Stimulated activated CD4-positive, alpha-beta T cell treated with anti-CD3 and anti-CD28 coated beads, Interleukin-1b, Interleukin-23, amount 100 ng/mL, for 24 hours (primary cell): ENCODE measurements around the gene ATP2A3.
A peak's percentile ranks its signal among the peaks of the same experiment; 100 is the strongest.

Experiments used
- DNase-seq, 4 experiments: peaks; one replicate each; pipeline ENCODE4 v3.0.0-alpha.2; 2020; ENCODE audit warnings: low read depth in 4 of 4, low spot score in 1 of 4

The ATP2A3 gene

DNA sequence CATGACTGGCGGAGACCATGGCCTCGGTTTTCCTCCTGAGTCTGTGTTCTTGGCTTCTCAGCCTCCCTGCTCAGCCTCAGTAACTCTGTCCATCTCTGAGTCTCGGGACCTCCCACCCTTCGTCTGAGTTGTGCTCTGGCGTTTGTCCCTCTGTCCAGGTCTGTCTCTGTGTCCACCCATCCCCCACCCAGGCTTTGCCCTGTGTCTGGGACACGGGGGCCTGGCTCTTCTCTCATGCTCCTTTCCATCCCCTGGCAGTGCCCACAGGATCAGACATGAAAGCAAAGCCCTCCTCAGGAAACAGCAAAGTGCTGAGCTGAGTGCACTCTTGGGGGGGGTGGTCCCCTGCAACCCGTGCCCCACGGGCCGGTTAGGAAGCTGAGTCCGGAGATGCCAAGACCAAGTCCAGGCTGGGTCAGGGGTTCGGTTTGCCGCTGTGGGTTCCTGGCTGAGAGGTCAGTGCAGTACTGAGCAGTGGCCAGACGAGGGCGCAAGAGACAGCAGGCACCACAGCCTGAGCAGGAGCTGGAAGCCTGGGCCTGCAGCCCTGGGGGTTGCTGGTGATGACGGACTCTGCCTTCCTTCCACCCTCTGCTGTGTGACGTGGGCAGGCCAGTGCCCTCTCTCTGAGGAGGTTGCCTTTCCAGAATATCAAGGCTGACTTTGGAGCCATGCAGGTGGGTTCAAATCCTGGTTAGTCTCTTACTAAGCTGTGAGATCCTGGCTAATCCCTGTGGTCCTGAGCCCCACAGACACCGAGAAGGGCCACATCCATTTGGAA lies 50.5 kb downstream of the ATP2A3 start:
- DNase-seq: peak; percentile 47 to 71 (median 66)

DNA sequence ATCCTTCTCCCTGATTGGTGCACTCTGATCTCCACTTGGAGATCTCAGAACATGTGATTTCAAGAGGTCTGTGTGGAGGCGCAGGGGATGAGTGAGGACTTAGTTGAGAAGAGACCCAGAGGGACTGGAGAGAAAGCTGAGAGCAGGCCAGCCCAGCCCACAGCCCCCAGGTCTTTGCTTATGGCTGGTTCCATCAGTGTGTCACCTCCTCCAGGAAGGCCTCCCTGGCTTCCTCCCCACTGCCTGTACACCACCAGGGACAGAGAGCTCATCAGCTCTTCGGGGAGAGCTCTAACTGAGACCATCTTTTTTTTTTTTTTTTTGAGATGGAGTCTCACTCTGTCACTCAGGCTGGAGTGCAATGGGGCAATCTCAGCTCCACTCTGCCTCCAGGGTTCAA lies 51.4 kb downstream of the ATP2A3 start:
- no peak for DNase-seq

DNA sequence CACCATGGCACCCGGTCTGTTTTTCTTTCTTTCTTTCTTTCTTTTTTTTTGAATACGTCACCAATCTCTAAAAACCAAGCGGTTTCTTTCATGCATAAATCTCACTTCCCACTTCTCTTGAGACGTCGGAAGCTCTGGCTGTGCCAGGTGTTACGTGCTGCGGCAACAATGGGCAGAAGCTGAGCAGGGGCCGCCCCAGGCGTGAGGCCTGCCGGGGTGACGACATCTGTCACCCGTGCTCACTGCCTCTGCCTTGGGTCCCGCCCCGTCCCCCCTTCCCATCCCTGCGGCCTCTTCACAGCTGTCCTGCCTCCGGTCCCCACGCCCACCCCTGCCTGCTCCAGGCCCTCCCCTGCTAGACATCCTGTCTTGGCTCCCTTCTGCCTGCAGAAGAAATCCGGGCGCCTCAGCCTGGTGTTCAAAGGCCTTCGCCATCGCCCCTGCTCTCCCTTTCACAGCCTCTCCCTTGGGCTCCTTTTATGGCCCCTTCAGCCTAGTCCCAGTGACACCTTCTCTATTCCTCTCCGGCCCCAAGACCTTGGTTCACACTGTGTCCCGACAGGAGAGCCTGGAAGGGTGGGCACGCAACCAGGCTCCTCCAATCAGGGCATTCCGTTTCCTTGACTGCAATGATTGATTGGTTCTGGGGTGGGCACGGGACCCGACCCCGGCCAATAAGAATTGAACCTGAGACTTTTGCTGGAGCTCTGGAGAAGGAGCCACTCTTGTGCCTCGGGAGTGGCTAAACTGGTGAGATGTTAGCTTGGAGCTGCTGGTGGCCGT lies 52.8 kb downstream of the ATP2A3 start:
- DNase-seq: peak; percentile 23 to 65 (median 38)

DNA sequence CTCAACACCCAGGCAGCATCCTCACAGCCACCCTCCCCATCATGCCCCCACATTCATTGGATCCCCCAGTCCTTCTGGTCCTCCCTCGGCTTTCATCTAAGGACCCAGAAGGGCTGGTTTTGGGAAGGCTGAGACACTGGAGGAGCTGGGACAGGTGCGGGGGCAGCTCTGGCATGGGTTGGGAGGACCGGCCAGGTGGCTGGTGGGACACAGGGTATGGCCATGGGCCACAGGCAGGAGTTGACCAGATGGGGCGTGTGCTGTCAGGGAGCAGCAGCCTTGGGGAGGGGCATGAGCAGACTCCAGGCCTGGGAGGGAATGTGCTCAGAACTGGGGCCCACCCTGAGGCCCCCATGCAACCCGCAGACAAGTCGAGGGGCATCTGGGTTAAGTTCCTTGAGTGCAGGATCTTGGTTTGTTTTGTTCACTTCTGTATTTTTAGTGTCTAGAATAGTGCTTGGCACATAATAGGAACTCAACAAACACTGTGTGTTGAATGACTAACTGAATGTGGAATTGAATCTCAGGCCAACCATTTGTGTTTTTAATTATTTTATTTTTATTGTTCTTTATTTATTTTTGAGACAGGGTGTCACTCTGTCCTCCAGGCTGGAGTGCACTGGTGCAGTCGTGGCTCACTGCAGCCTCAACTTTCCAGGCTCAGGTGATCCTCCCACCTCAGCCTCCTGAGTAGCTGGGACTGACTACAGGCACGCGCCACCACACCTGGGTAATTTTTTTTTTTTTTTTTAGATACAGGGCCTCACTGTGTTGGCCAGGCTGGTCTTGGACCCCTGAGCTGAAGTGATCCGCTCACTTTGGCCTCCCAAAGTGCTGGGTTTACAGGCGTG lies 53.6 kb downstream of the ATP2A3 start:
- DNase-seq: no peak

DNA sequence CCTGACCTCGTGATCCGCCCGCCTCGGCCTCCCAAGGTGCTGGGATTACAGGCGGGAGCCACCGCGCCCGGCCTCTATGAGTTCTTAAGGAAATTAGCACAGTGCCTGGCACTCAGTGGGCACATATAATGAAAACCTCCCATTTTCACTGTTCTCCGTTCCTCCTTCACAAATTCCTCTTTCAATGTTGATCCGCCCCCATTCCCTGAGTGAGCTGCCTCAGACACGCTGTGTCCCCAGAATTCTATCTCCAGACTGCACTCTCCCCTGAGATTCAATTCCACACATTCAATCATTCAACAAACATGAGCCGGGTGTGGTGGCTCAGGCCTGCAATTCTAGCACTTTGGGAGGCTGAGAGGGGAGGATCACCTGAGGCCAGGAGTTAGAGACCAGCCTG lies 55.0 kb downstream of the ATP2A3 start:
- DNase-seq: no peak

DNA sequence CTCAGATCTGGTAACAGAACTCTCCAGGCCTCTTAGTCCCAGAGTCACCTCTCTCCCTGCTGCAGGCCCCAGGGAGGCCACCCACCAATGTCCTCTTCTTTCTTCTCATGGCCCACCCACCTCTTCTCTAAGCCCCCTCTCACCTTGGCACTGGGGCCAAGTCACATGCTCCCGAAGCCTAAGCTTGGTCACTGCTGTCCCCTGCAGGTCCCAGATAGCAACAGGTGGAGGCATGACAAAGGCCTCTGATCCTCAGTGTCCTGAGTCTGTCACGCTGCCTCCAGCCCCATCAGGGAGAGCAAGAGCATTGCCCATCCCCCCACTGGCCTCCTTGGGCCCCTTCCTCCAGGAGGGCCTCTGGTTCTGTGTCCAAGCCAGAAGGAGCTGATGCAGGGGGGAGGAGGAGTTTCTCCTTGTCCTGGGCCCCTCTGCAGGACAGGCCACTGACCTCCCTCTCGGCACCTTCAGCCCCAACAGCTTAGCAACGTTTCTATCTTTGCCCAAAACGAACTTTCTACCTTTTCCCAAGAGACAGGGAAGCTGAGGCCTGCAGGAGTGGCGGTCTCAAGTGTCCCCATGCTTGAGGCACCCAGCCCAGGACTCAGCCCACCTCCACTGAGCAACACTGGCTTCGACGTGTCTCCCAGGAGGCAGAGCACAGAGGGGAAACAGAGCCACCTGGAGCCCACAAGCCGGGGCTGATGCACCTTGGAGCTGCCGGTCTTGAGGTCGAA lies 56.6 kb downstream of the ATP2A3 start:
- DNase-seq: no peak

DNA sequence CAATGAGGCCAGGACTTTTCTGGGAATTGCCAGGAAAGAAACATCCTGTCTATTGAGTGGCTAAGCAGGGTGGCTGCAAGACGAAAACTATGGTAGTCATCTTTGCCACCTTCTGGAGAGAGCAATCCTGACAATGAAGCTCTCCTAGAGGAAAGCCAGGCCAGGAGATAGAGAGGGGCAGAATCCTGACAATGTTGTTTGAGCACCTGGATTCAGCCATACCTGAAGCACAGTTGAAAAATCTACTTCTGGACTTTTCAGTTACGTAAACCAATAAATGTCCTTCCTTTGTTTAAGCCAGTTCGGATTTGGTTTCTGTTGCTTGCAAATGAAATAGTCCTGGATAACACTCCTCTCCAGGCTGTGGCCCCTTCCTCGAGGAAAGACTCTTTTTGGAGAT lies 57.4 kb downstream of the ATP2A3 start:
- no peak for DNase-seq

DNA sequence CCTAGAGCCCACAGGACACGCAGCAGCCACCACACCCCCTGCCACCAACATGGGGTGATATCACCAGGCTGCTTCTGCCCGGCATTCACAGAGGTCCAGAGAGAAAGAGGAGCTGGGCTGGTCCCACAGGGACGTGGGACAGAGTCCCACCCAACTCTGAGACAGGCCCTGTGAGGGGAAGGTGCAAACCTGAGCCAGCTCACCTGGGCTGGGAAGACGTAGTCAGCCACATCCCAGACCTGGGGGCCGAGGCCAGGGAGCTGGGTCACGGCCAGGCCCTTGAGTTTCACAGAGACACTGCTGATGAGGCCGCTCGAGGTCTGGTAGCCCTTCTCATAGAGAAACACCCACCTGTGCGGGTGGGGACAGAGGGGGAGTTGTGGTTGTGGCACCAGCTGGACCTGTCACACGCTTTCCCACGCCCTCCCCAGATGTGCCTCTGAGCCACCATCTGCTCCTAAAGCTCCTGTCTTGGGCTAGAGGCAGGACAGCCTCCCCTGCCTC lies 59.2 kb downstream of the ATP2A3 start:
- no peak for DNase-seq

DNA sequence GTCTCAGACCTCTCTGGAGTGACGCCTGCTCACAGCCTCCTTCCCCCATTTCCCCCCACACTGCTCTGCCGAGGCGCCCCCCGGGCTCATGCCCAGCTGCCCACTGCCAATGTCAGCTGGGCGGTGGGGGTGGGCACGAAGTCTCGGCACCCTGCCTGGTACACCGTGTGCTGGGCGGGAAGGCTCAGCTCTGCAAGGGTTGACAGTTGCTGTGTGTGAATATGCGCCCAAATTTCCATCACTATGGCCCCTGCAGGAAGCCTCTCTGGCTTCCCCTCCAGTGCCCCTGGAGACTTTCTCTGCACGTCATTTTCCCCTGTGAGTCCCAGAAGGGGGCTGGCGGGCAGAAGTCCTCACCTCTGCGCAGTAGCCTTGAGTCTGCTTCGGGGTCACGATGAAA lies 59.7 kb downstream of the ATP2A3 start:
- DNase-seq: no peak

DNA sequence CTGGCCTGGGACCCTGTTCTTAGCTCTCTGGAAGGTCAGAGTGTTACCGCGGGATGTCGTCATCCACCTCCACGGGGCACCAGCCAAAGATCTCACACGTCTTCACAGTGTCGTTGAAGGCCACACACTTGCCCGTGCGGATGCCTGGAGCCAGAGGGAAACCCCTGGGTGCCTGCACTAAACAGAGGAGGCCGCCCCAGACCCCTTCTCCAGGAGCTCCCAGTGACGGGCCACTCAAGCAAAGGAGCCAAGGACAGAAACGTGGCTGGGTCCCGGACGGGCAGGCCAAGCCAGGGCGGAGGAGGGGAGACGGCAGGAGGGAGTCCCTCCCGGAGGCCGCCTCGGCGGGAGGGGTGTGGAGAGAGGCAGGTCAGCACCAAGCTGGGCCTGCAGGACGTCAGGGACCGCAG lies 60.4 kb downstream of the ATP2A3 start:
- no peak for DNase-seq

DNA sequence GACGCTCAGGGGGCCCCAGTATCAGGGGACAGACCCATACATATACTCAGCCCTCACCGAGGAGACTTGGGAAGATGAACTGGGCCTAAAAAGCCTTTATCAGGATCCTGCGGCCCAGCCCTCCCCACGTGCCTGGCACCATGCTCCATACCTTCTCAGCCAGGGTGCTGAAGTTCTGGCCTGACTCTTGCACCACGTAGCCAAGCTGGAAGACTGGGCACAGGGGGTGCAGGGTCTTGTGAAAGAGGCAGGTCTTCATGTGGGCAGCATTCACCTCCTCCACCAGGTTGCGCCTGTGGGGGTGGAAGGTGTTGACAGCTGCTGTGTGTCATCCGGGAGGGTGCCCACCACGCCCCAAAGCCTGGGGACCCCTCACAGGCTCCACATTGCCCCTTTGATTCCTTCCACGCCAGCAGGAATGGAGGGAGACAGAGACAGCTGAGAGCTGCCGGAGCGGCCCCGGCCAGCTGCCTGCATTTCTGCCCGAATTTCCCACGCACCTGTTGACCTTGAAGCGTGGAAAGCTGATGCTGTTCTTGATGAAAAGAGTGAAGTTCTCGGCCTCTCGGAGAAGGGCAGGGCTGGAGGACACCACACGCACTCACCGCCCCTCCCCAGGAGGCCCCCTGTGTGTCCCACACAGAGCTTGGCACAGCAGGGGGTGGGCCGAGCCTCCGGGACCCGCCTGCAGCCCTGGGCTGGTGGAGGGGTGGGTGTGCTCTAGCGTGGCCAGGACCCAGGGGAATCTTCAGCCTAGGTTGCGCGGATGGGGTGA lies 61.0 kb downstream of the ATP2A3 start:
- DNase-seq: no peak

DNA sequence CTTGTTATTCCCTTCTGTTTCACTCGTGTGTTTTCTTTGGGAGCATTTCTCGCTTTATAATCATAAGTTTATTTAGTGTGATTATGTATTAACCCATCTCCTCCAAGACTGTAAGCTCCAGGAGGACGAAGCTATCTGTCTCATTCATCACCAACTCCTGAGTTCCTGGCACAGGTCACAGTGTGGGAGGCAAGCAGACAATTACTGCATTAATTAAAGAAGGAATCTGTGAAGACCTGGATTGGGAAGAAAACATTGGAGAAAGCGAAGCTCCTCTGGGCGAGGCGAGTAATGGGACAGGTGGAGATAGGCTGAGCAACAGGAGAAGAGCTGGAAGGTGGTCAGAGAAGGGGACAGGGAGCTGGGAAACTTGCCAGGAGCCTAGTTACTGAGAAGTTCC lies 63.6 kb downstream of the ATP2A3 start:
- DNase-seq: no peak

DNA sequence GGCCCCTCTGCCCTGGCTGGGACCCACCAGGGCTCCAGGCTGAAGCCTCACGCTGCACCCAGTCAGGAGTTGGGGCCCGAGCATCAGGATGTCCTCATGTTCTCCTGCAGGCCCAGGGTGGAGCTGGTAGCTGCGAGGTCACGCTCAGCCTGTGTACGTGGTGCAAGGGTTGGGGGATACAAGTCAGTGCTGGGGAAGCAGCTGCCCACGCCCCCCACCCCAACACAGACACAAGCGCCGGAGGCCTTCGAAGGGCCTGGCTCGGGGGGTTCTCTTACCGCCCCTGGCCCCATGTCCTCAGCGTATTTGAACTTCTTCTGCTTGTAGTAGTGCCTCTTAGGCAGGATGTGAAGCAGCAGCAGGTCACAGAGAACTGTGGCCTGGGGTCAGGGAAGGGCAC lies 66.5 kb downstream of the ATP2A3 start:
- DNase-seq: no peak

DNA sequence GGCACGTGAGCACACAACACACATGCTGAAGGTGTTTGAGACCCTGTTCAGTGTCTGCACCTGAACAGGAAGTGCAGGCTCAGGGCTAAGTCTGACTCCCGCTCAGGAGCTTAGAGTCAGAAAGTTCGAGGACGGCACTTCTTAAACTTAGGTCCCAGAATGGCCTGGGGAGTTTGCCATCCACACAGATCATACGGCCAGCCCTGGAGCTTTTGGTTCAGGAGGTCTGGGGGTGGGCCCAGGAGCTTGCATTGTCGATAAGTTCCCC lies 67.3 kb downstream of the ATP2A3 start:
- DNase-seq: no peak

DNA sequence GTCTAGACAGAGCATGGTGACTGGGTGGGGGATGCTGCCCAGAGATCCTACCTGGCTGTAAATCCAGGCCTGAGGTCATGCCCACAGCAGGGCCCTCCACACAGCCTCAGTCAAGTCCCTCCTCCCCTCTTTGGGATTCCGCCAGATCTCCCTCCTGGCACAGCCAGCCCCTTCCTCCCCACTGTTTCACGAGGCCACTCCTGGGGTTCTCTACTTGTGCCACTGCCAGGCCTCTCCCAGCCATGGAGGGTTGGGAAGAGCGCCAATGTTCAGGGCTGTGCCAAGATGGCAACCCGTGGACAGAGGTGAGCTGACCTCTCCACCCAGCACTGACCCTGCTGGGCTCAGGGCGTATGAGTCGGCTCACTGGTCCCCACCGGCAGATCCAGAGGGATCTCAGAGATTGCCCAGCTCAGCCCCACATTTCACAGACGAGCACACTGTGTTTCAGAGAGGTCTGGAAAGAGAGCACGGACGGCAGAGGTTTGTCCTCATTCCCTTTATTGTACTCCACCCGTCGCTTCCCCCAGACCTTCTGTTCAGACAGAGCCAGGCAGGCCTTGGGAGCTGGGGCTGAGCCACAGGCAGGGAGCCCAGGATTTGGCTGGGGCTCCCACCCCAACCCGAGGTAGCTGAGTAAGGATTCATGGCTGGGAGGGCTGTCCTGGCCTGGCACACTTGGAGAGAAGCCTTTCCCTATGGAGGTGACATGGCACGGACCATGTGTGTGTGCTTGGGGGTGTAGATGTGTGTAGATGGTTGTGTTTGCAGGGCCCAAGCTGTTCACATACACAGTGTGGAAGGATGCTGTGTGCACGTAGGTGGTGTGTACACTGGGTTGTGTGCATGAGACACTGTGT lies 67.9 kb downstream of the ATP2A3 start:
- DNase-seq: no peak

DNA sequence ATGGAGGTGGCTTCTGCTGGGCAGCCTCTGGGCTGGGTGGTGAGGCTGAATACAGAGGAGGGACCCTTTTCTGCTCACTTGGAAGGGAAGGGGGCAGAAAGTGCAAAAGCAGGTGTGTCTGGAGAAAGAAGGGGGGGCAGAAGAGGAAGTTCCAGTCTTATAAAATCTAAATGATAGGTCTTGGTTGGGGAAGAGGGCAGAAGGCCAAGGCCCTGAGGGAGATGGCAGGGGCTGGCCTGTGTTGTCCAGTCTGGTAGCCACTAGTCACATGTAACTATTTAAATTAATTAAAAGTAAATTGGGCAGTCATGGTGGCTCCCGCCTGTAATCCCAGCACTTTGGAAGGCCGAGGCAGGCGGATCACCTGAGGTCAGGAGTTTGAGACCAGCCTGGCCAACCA lies 68.9 kb downstream of the ATP2A3 start:
- no peak for DNase-seq

DNA sequence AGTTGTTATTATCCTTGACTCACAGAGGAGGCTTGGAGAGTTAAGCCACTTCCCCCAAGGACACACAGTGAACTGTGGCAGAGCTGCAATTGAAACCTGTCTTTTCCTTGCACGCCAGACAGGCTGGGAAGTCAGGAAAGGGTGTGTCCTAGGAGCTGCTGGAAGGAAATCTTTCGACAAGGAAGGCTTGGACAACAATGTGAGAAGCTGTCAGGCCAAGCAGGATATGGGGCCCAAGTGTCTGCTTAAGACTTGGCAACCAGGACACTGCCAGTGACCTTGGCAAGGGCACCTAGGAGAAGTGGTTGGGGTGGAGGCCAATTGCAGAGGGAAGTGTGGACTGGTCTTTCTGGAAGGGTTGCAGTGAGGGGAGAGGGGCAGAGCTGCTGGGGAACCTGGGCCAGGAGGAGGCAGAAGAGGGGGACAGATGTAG lies 69.3 kb downstream of the ATP2A3 start:
- DNase-seq: no peak

DNA sequence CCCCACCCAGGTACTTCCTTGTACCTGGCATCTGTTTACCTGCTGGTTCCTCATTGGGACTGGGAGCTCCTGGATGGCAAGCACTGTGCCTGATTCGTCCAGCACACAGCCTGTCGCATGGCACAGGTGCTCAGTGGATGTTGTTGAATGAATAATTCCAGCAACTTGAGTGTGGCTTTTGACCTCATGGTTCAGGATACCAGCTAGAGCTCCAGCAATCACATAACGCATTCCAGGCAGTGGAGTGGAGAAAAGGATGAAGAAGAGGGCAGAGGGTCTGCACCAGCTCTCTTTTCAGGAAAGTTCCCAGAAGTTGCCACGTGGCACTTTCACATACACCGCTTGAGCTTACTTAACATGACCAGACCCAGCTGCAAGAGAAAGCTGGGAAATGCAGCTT lies 70.0 kb downstream of the ATP2A3 start:
- no peak for DNase-seq

DNA sequence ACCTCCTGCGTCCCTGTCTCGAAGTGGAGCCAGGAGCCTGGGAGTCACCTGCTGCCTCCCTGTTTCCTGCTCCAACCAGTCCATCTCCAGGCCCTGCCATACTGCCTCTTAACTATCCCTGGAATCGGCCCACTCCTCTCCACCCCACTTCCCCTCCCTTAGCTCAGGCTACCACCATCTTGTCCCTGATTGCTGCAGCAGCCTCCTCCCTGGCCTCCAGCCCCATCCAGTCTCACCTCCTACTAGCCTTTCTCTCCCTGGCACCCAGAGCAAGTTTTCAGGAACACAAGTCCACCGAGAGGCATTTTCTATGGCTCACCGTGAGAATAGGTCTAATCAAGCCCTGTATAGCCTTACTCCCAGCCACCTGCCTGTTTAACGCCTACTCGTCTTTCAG lies 70.5 kb downstream of the ATP2A3 start:
- no peak for DNase-seq
